Measurements from ENCODE around the gene MAP3K5. TPM values are rescaled to one million over a fixed set of nuclear protein-coding genes. Genes with fewer than 3 reads are reported as not detected.

The MAP3K5 gene
- total RNA-seq, 1 donor from 2014 or later: 5.8 TPM

DNA sequence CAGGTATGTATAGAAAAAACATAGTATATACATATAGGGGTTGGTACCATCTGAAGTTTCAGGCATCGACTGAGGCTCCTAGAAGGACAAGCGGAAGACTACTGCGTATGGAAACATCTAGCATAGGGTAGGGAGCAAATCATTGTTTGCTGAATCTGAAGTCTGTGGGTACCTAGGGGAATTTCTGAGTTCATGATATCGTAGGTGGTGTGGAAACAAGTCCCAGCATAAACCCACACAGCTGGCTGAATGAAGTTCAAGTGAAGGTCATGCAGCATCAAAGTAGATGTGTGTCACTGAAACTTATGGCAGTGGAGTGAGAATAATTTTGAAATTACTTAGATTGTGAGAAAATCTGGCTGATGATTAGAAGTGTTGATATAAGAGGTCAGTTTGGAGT is 281.5 kb downstream of the MAP3K5 start:
- no peak for DNase-seq

DNA sequence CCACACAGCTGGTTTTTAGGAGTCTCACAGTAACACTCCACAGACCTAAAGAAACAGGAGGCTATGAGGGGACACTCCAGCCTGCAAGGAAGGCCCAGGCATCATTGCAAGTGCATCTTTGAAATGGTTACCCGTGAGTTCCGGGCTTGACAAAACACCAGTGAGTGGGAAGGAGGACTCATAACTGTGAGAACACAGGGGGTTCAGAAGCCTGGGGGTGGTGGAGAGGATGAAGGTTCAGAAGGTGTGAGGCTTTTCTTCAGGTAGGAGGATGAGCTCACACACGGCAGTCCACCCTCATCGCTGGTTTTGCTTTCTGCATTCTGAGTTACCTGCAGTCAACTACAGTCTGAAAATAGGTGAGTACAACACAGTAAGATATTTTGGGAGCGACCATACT is 282.0 kb downstream of the MAP3K5 start:
- DNase-seq: no peak

DNA sequence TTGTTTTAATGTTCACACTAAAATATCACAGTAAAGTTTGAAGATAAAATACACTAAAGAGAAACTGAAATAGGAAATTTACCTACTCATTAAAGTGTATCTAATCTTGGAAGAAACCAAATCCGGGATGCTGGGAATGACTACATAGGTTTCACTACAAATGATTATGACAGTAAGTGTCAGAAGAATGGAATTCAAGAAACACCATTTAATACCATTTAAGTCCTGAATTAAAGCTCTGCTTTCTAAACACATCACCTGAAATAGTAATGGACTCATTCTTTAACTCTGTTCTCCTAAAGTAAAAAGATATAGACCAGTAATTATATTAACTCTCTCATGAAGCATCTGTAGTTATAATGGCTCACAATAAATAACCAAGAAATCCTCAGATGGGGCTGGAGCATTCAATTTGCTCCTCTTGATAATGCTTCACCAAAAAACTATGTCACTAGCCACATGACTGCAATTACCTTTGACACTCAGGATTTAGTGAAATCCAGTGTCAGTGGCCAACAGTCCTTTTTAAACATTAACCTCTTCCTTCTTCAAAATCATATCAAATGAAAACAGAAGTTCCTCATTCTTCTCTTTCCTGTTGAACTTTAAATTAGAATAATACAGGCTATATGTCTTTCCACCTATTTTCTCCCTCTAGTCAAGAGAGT is 283.4 kb downstream of the MAP3K5 start:
- no peak for DNase-seq

Other genes with a start within 250 kb of the MAP3K5 start
- gene MAP7, start 242.1 kb downstream of the MAP3K5 start, total RNA-seq: 0.34 and 1.1 TPM in 2 replicates
- 5.9 and 7.7 TPM in 2 replicates for gene PEX7, start 30.1 kb upstream of the MAP3K5 start, total RNA-seq
- gene SLC35D3, start 129.8 kb upstream of the MAP3K5 start, total RNA-seq: not detected in 2 replicates

Measured in dermis blood vessel endothelial cell (primary cell).